Left ventricle myocardium inferior (tissue), 1 donor: ENCODE data around the gene CDC27. TPM values are rescaled to one million over a fixed set of nuclear protein-coding genes. Genes with fewer than 3 reads are reported as not detected.
"Not testable (repeated sequence)": the region's sequence is repeated elsewhere in the genome, so short reads cannot be mapped to it uniquely, and the experiment has no call there.

ENCODE experiments used
- DNase-seq: peaks from one replicate; pipeline ENCODE4 v3.0.0-alpha.2; 2020
- H3K27ac ChIP-seq: fragments of 200-600 bp; replicated peaks from 2 replicates; pipeline ENCODE4 v1.8.0; 2021
- H3K27me3 ChIP-seq: fragments of 200-600 bp; 2 replicates; pipeline ENCODE4 v1.8.0; 2021; ENCODE audit warnings: low read depth
- H3K36me3 ChIP-seq: fragments of 200-600 bp; 2 replicates; pipeline ENCODE4 v1.8.0; 2021
- H3K4me1 ChIP-seq: fragments of 200-600 bp; 2 replicates; pipeline ENCODE4 v1.8.0; 2021
- H3K4me3 ChIP-seq: fragments of 200-600 bp; 2 replicates; pipeline ENCODE4 v1.8.0; 2021; ENCODE audit warnings: mild to moderate bottlenecking, moderate library complexity
- H3K9me3 ChIP-seq: fragments of 200-600 bp; replicated peaks from 2 replicates; pipeline ENCODE4 v1.8.0; 2021
- CTCF ChIP-seq: fragments of 200-600 bp; IDR thresholded peaks from 2 replicates; pipeline ENCODE4 v1.8.0; 2021; ENCODE audit warnings: antibody characterized with exemption, mild to moderate bottlenecking, borderline replicate concordance
- intact Hi-C: fragments of 100-400 bp; cut with micrococcal nuclease; formaldehyde crosslinking; loops from one replicate; pipeline ENCODE4 v1.11.0; 2022
- total RNA-seq: library from RNA; stranded (reverse); fragmentation: NEBNext Ultra II Directional; extraction: Animal tissue kit (Norgen Biotek cat#: 25700); gene quantifications from one replicate; pipeline ENCODE4 v1.2.1, GENCODE V29; 2021
- donor health status: DM: no; HTN: yes; CAD: no; lungs with severe emphysema.

CDC27 gene
- total RNA-seq, 1 donor from 2014 or later, result 92.4 TPM

GRCh38 chr17:47190770-47191169 is 1.7 kb upstream of the CDC27 start:
- Histone ChIP-seq H3K36me3 (no peaks in the 10 kb centered on the region), H3K9me3 (no peaks in the 10 kb centered on the region), H3K4me3 (no peak overlapping the region), H3K27me3 (no peaks in the 10 kb centered on the region), H3K27ac (no peak overlapping the region), H3K4me1 (peaks cover 40% of the 10 kb centered on the region)
- DNase-seq, result no peak
- intact Hi-C loops, result no loop called here
- no peak for TF ChIP-seq CTCF

GRCh38 chr17:47190243-47190642 is 1.1 kb upstream of the CDC27 start:
- H3K27ac ChIP-seq, result no peak overlapping the region
- H3K4me1 ChIP-seq, result peaks cover 45% of the 10 kb centered on the region
- no peak for DNase-seq
- no peaks in the 10 kb centered on the region for H3K27me3 ChIP-seq
- H3K4me3 ChIP-seq, result no peak overlapping the region
- H3K36me3 ChIP-seq, result no peaks in the 10 kb centered on the region
- no peak for TF ChIP-seq CTCF
- intact Hi-C loops, result no loop called here
- H3K9me3 ChIP-seq, result no peaks in the 10 kb centered on the region

- no peak for TF ChIP-seq CTCF
- peaks cover 50% of the 10 kb centered on the region for H3K4me1 ChIP-seq
- H3K4me3 ChIP-seq, result peak overlapping the region; percentile 94
- H3K9me3 ChIP-seq, result no peaks in the 10 kb centered on the region
- peak overlapping the region; percentile 99 for H3K27ac ChIP-seq
- no peaks in the 10 kb centered on the region for H3K36me3 ChIP-seq
- DNase-seq, result no peak
- no peaks in the 10 kb centered on the region for H3K27me3 ChIP-seq
- intact Hi-C loops, result no loop called here
Measured at GRCh38 chr17:47189732-47190237, 690 bp upstream of the CDC27 start.

- Histone ChIP-seq H3K36me3 (no peaks in the 10 kb centered on the region), H3K27ac (peak overlapping the region; percentile 99), H3K9me3 (no peaks in the 10 kb centered on the region), H3K27me3 (no peaks in the 10 kb centered on the region), H3K4me1 (peaks cover 64% of the 10 kb centered on the region), H3K4me3 (peak overlapping the region; percentile 94)
- intact Hi-C loops, result no loop called here
- no peak for TF ChIP-seq CTCF
- no peak for DNase-seq
Measured at GRCh38 chr17:47188271-47188875, 722 bp downstream of the CDC27 start.

GRCh38 chr17:47184681-47185080 is 4.4 kb downstream of the CDC27 start:
- Histone ChIP-seq H3K4me1 (peaks cover 94% of the 10 kb centered on the region), H3K9me3 (no peaks in the 10 kb centered on the region), H3K4me3 (peak overlapping the region; percentile 2), H3K27ac (peak overlapping the region; percentile 14), H3K36me3 (peaks cover 13% of the 10 kb centered on the region), H3K27me3 (no peaks in the 10 kb centered on the region)
- intact Hi-C loops, result no loop called here
- DNase-seq, result no peak
- TF ChIP-seq CTCF, result no peak

GRCh38 chr17:47180988-47181387 is 8.1 kb downstream of the CDC27 start:
- H3K4me3 ChIP-seq, H3K27ac ChIP-seq, H3K9me3 ChIP-seq, DNase-seq, H3K27me3 ChIP-seq, intact Hi-C loops: not testable (repeated sequence)
- peaks cover 25% of the 10 kb centered on the region for H3K36me3 ChIP-seq
- H3K4me1 ChIP-seq, result peaks cover 96% of the 10 kb centered on the region
